Chondrocyte (in vitro differentiated cells): ENCODE results near the gene EAF1. TPM values are rescaled to one million over a fixed set of nuclear protein-coding genes. Genes with fewer than 3 reads are reported as not detected.

Source experiments
- DNase-seq: peaks from one replicate; pipeline ENCODE4 v3.0.0; 2021; ENCODE audit warnings: mixed read lengths, low spot score
- H3K27ac Mint-ChIP-seq: one replicate; pipeline ENCODE4 v1.8.0; 2021; ENCODE audit warnings: mild to moderate bottlenecking, moderate library complexity, mixed read lengths; ENCODE audit not compliant: unreplicated experiment
- H3K27me3 Mint-ChIP-seq: 2 replicates; pipeline ENCODE4 v1.8.0; 2021; ENCODE audit warnings: low read depth, mixed read lengths
- H3K36me3 Mint-ChIP-seq: 2 replicates; pipeline ENCODE4 v1.8.0; 2021; ENCODE audit warnings: low read depth, mixed read lengths
- H3K4me1 Mint-ChIP-seq: 2 replicates; pipeline ENCODE4 v1.8.0; 2021; ENCODE audit warnings: low read depth, mild to moderate bottlenecking, mixed read lengths
- H3K4me3 Mint-ChIP-seq: one replicate; pipeline ENCODE4 v1.8.0; 2021; ENCODE audit warnings: mild to moderate bottlenecking, moderate library complexity, mixed read lengths; ENCODE audit not compliant: unreplicated experiment
- H3K9me3 Mint-ChIP-seq: 2 replicates; pipeline ENCODE4 v1.8.0; 2021; ENCODE audit warnings: low read depth, mixed read lengths
- total RNA-seq: library from RNA; stranded (reverse); gene quantifications from 3 replicates; pipeline ENCODE4 v1.2.1, GENCODE V29; 2021
- TF ChIP-seq, protein P1 (sequence below): fragments of 200-600 bp; sonication (generic); IDR thresholded peaks from 2 replicates; pipeline ENCODE4 v1.5.0; 2021; ENCODE audit warnings: antibody characterized with exemption, mild to moderate bottlenecking, moderate library complexity

The EAF1 gene
- total RNA-seq, 1 donor from 2014 or later, result 18.4 TPM

DNA sequence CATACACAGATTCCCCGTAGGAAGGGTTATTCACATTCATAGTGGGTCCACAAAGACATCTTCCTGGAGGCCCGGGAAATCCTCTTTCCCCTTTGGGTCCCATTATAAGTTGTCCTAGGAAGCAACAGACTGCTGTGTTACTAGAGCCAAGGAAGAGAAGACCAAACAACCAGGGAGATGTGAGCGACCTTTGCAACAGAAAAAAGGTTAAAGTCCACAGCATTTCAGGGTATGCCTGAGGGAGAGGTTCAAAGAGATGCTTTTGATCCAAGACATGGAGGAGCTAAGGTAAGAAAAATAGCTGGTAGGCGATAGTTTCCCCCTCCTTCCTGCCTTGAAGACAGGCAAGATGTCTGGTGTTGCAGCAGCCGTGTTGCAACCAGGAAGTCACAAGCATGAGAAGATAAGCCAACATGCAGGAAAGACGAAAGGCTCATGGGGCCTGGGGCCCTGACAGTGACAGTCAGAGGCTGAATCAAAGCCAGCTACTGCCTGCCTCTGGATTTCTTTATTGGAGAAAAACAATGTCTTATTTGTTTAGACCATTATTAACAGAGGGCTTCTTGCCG lies 30.9 kb downstream of the EAF1 start:
- H3K4me3 Mint-ChIP-seq, result no peak overlapping the region
- no peaks in the 10 kb centered on the region for H3K4me1 Mint-ChIP-seq
- peaks cover 4% of the 10 kb centered on the region for H3K36me3 Mint-ChIP-seq
- H3K27me3 Mint-ChIP-seq, result no peaks in the 10 kb centered on the region
- DNase-seq, result no peak
- H3K9me3 Mint-ChIP-seq, result no peaks in the 10 kb centered on the region
- H3K27ac Mint-ChIP-seq, result no peak overlapping the region
- TF ChIP-seq, protein P1, sequence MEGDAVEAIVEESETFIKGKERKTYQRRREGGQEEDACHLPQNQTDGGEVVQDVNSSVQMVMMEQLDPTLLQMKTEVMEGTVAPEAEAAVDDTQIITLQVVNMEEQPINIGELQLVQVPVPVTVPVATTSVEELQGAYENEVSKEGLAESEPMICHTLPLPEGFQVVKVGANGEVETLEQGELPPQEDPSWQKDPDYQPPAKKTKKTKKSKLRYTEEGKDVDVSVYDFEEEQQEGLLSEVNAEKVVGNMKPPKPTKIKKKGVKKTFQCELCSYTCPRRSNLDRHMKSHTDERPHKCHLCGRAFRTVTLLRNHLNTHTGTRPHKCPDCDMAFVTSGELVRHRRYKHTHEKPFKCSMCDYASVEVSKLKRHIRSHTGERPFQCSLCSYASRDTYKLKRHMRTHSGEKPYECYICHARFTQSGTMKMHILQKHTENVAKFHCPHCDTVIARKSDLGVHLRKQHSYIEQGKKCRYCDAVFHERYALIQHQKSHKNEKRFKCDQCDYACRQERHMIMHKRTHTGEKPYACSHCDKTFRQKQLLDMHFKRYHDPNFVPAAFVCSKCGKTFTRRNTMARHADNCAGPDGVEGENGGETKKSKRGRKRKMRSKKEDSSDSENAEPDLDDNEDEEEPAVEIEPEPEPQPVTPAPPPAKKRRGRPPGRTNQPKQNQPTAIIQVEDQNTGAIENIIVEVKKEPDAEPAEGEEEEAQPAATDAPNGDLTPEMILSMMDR, result no peak

DNA sequence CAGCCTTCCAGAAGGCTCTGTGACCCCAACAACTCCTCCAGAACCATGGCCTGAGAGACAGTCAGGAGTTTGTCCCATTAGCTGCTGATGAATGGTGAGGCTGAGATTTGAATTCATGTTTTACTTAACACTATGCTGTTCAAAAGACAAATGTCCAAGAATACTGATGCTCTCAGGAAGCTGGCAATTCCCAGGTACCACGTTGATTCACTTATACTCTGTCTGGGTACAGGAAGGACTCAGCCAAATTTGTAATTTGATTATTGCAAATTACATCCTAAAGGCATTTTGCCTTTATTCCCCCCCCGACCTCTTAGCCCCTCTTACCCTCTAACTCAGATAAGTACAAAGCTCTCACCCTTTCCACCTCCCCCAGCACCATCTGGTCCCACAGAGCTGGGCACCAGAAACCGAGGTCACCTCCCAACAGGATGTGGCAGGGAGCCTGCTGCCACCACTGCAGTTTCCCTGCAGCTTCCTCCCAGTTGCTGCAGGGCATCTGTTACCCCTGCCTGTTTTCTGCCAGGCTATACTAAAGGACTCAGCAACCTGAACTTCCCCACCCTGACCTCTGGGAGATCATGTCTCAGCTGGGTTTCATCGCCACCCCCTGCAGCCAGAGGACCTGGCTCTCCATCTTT lies 33.6 kb downstream of the EAF1 start:
- no peaks in the 10 kb centered on the region for H3K27me3 Mint-ChIP-seq
- TF ChIP-seq, protein P1, result no peak

DNA sequence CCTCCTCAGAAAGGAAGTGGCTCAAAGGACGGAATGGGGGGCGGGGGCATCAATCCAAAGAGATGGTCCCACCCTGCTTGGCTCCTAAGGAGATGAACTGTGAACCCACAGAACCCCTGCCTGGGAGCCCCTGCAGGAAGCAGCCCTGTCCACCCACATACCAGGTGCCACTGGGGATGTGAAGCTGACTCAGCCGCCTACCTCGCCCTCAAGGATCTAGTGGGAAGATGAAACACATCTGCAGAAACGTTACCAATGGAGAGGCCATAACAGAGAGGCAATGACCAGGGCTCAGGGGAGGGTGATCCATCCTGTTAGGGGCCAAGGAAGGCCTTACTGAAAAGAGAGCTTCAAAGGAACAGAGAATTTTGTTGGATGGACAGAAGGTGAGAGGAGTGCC lies 35.1 kb downstream of the EAF1 start:
- H3K36me3 Mint-ChIP-seq, result peaks cover 5% of the 10 kb centered on the region
- H3K4me3 Mint-ChIP-seq, result no peak overlapping the region
- H3K27ac Mint-ChIP-seq, result no peak overlapping the region
- H3K27me3 Mint-ChIP-seq, result no peaks in the 10 kb centered on the region
- H3K4me1 Mint-ChIP-seq, result peaks cover 1% of the 10 kb centered on the region
- TF ChIP-seq, protein P1, result no peak
- no peak for DNase-seq
- H3K9me3 Mint-ChIP-seq, result no peaks in the 10 kb centered on the region

More for the DNA sequence above, 33.6 kb downstream of the EAF1 start:
- Mint-ChIP-seq H3K36me3 (peaks cover 5% of the 10 kb centered on the region), H3K4me3 (no peak overlapping the region), H3K27ac (no peak overlapping the region), H3K4me1 (no peaks in the 10 kb centered on the region), H3K9me3 (no peaks in the 10 kb centered on the region)
- no peak for DNase-seq

DNA sequence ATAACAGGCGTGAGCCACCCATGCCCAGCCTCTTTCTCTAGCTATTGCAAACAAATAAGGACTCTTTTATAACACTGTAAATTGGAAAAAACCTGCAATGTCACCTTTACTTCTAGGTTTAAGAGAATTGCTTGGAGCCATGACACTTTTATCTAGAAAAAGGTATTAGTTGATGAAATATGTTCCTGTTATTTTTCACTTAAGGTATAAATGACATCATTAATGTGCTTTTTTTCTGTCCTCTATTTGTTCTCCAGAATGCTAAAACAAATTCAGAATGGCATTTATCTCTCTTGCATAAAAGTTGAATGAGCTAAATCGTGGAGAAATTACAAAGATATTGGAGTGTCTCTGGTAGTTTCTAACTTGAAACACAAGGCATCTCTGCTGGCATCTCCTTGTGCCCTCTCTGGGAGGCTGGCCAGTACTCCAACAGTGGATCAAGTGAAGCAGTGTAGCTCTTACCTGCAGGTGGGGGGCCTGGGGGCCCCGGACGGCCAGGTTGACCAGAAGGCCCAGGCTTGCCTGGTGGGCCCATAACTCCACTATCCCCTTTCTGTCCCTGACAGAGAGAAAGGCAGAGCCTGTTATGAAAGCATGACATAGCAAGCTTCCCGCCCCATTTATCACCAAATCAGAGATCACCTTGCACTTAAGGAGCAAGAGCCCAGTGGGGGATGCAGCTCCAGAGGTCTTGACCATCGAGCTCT lies 38.6 kb downstream of the EAF1 start:
- TF ChIP-seq, protein P1, result no peak
- Mint-ChIP-seq H3K27me3 (no peaks in the 10 kb centered on the region), H3K27ac (no peak overlapping the region), H3K4me3 (no peak overlapping the region), H3K9me3 (no peaks in the 10 kb centered on the region), H3K4me1 (peaks cover 16% of the 10 kb centered on the region), H3K36me3 (peaks cover 2% of the 10 kb centered on the region)
- no peak for DNase-seq
